COLO829 (cell line): ENCODE data around the gene FAR2.
"Not testable (repeated sequence)": the region's sequence is repeated elsewhere in the genome, so short reads cannot be mapped to it uniquely, and the experiment has no call there.

Experiments used
- DNase-seq: peaks from one replicate; pipeline ENCODE4 v3.0.0; 2012; ENCODE audit warnings: low spot score

FAR2 gene

DNA sequence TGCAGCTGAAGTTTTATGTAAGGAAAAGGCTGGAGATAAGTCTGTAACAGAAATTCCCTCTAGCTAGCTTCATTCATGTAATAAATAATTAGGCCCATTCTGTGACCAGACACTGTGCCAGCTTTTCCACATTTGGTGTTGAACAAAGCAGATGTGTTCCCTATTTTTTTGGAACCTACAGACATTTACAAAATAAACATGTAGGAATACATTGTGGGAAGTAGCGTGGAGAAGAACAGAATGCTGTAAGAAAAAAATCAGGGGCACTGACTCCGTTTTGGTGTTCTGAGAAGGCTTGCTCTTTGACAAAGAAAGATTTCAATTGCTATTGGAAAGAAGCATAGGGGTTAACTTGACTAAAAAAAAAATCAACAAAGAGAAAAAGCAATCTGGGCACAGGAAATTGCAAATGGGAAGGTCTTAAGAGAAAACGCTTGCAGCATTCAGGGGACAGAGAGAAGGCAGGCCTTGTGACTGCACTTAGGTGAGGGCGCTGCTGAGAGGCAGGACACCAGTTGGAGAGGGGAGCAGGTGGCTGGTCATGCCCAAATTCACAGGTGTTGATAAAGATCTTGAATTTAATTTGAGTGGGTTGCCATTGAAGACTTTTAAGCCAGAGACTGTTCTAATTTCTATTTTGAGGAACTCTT is 4.0 kb downstream of the FAR2 start:
- no peak for DNase-seq

GRCh38 chr12:29155079-29155478 is 6.0 kb downstream of the FAR2 start:
- no peak for DNase-seq

- no peak for DNase-seq
Observed at GRCh38 chr12:29157486-29157946, 8.4 kb downstream of the FAR2 start.

DNA sequence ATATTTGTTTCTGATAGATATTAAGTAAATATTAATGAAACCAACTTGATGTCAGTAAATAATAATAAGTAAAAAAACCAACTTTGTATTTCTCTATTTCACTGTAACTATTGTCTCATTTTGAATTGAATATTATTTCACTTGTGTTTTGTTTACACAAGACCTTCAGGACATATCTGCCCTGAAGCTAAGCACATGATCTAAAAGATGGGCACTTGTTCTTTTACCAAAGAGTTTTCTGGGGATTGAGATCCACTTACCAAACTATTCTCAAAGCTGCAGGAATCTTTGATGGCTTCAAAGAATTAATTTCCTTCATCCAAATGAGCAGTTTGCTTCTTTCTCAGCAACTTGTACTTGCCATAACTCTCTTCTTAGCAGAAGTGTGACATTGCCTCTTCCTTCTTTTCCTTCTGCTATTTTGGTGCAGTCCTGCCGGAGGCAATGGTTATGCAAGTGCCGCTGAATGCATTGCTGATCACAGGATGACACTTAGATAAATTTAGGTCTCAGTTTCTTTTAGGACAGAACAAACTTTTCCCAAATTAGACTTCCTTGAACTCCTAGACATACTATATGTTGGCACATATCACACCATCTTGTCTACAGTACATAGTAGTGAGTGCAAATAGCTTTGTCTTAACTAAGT is 9.2 kb downstream of the FAR2 start:
- no peak for DNase-seq

DNA sequence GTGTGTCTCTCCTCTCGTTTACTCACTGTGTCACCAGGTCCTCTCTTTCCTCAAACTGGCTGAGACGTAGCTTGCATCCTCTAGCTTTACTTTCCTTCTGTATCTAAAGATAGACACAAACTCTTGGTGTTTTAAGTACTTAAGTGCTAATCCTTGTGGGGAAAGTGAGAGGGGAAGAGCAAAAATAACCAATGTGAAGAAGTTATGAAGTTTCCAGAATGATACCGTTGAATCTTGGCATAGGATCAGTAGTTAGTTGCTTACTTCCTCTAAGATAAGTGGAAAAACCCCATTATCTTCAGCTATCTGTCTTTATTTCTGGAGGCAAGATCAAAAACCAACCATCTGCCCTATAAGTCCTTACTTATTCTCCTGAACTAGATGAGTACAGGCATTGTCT is 10.6 kb downstream of the FAR2 start:
- no peak for DNase-seq

GRCh38 chr12:29160230-29160629 is 11.2 kb downstream of the FAR2 start:
- DNase-seq, result no peak

DNA sequence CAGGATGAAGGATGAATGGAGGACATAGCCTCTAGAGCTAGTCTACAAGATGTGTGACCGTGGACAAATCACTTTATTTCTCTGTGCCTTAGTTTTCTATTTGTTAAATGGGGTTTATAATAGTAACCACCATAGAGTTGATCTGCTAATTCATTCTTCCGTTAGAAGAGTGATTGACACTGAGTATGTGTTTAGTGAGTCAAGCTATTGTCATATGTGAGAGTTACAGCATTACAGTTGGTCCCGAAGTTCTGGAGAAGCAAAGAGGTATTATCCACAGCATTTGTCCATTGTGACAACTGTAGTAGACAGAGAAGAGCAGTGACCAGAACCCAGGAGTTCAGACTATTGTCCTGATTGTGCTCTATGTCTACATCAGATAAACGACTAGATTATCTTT is 14.1 kb downstream of the FAR2 start:
- DNase-seq, result no peak

GRCh38 chr12:29164477-29165393 is 15.7 kb downstream of the FAR2 start:
- peak; percentile 98 for DNase-seq

DNA sequence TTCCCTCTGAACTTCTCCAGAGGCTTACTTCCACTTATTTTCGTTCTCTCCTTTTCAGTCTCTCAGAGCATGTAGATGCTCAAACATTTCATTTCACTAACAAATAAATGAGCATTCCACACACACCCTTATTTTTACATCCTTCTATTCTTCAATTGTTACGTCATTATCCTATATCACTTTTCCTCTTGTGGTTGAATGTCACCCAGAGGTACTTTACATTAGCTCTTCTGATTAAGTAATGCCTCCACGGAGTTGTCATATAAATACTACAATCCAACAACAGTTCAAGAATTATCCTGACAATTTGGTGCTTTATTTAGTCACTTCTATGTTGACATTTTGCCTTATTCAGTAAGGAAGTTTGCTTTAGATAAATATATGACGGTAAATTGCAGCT is 18.4 kb downstream of the FAR2 start:
- DNase-seq, result no peak

- no peak for DNase-seq
Observed at GRCh38 chr12:29167988-29168387, 18.9 kb downstream of the FAR2 start.

DNA sequence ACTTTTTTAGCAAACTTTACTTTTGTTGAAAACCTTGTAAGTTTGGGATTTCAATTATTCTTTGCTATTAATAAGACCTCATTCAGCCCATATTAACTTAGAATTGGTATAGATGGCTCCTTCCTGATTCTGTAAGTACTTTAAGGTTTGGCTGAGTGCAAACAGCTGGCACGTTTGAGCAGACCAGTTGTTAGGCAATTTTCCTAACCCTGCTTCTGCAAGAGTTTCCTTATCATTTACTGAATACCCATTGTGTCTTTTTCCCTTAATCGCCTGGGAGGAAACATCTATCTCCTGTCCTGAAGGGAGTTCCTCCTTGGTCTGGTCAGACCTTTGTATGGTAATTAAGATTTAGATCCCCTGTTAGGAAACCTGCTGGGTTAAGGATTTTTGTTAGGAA is 20.9 kb downstream of the FAR2 start:
- not testable (repeated sequence) for DNase-seq

DNA sequence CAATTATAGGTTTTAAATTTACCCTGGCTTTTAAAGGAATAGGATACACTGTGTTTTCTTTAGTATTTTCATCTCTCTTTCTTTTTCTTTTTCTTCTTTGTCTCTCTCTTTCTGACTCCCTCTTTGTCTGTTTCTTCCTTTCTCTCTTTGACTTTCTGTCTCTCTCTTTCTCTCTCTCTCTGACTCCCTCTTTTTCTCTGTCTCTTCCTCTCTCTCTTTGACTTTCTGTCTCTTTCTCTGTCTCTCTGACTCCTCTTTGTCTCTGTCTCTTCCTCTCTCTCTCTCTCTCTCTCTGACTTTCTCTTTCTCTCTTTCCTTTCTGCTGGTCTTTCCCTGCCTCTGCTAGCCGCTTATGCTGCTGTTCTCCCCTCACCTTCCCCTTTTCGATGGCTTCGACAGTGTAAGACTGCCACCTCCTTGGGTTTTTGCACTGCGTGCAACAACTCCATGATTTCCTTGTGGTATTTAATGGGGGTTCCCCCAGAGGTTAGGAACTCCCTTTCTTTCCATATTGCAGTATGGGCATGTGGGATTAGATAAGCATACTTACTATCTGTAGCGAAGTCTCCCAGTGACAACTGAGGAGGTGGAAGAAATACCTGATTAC is 21.5 kb downstream of the FAR2 start:
- DNase-seq, result not testable (repeated sequence)

GRCh38 chr12:29171421-29172258 is 22.6 kb downstream of the FAR2 start:
- no peak for DNase-seq

DNA sequence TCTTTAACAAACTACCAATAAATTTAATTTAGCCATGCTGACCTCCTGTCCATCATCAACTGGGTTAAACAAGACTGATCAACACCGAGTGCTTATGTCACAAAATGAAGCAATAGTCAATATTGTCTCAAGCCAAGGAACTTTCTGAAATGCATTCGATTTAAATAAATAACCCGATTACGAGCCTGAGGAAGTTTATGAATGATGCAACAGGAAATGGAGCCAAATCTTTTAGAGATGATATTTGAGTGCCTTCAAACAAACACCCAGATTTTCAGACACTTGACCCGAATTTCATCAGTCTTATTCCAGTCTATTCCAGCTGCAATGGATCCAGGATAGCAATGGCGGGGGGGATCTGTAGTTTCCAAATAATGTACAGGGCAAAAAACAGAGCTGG is 27.9 kb downstream of the FAR2 start:
- no peak for DNase-seq

DNA sequence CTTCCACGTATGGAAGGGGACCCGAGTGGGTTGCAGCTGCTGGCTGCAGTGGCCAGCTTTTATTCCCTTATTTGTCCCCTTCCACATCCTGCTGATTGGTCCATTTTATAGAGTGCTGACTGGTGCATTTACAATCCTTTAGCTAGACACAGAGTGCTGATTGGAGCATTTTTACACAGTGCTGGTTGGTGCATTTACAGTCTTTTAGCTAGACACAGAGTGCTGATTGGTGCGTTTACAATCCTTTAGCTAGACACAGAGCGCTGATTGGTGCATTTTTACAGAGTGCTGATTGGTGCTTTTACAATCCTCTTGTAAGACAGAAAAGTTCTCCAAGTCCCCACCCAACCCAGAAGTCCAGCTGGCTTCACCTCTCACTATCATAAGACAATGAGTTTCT is 33.2 kb downstream of the FAR2 start:
- DNase-seq, result not testable (repeated sequence)

DNA sequence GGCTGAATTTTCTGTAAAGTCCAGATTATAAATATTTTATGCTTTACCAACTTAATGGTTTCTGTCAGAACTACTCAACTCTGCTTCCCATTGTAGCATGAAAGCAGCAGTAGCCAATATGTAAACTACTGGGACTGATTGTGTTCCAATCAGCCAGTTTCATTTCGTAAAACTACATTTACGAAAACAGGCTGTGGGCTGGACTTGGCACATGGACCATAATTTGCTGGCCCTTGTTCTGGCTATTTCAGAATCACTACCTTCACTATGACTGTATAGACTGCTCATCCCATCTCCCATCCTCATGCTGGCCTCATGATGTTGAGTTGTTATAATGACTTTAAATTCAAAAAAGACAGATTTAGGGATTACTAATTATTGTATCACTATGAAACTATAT is 38.7 kb downstream of the FAR2 start:
- DNase-seq, result no peak

- DNase-seq, result no peak
Observed at GRCh38 chr12:29191267-29191850, 42.3 kb downstream of the FAR2 start.

- DNase-seq, result no peak
Observed at GRCh38 chr12:29198901-29199300, 49.8 kb downstream of the FAR2 start.

GRCh38 chr12:29200586-29200985 is 51.5 kb downstream of the FAR2 start:
- DNase-seq, result no peak

GRCh38 chr12:29201296-29201695 is 52.2 kb downstream of the FAR2 start:
- no peak for DNase-seq

DNA sequence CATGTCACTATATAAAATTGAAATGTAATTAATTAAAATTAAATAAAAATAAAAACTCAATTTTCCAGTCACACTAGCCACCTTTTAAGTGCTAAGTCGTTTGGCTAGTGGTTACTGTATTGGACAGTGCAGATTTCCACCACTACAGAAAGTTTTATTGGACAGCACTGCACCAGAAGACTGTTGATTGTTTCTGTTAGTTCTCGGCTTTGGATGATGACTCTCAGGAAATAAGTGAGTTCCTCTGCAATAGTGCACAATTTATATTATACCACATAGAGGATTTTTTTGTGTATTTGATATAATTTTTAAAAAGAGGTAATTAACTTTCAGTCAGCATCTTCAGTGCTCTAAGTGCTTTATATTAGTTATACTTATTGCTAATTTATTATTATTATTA is 52.7 kb downstream of the FAR2 start:
- DNase-seq, result no peak
